Measurements from ENCODE around the gene MRPS15. TPM values are rescaled to one million over a fixed set of nuclear protein-coding genes. Genes with fewer than 3 reads are reported as not detected.

The MRPS15 gene
- total and polyA plus RNA-seq, 2 of the 13 experiments (the other 11 are each of a cell fraction or from before 2014, with no cell fraction given) = 59.0 to 113 TPM

GRCh38 chr1:36453600-36454388, 10.4 kb downstream of the MRPS15 start:
- no peak for ATAC-seq
- FAIRE-seq = no peak
- ChIA-PET POLR2A (interaction anchor here (2.8 kb wide), 1 partner anchor 10 kb away, joined by 12 read pairs; the partner anchor contains the start of gene MRPS15), CTCF (ENCODE audit: low intra/inter-chr PET ratio, low total read pairs) (no interaction called here)
- Histone ChIP-seq H2AFZ (ENCODE audit: low read length) (no peak overlapping the region), H3K79me2 (ENCODE audit: insufficient read depth, low read length) (no peaks in the 10 kb centered on the region), H3K36me3 (replicated peaks in 1 of 2; ENCODE audit: control insufficient read depth in 1 of 2, insufficient read depth in 2 of 2, low read length in 2 of 2) (peaks cover 8 to 37% of the 10 kb centered on the region in 2 experiments), H3K27me3 (ENCODE audit: control insufficient read depth in 1 of 2, insufficient read depth in 2 of 2, low read length in 2 of 2) (no peaks in the 10 kb centered on the region), H3K27ac (ENCODE audit: extremely low read length, insufficient read depth, low read length) (no peak overlapping the region), H3K9ac (ENCODE audit: insufficient read depth, low read depth, low read length) (no peak overlapping the region), H4K20me1 (ENCODE audit: insufficient read depth, low read length) (no peaks in the 10 kb centered on the region), H3K9me3 (ENCODE audit: low read length) (no peaks in the 10 kb centered on the region), H3K4me1 (ENCODE audit: insufficient read depth, low read length) (peaks cover 14% of the 10 kb centered on the region; the same call in 1 of the 2 replicates), H3K4me2 (ENCODE audit: low read depth, low read length) (no peak overlapping the region), H3K4me3 (replicated peaks in 1 of 3; ENCODE audit: insufficient read depth in 1 of 3, low read depth in 2 of 3, low read length in 3 of 3) (no peak overlapping the region)
- TF ChIP-seq POLR2G (IDR thresholded peaks at IDR 0.05; ENCODE audit: low read depth, low read length) (peak; percentile 47), ISL2 (CRISPR knock-in tag; IDR thresholded peaks at IDR 0.05) (no peak)
- 98% methylated on average over 6 of the region's 6 CpGs for WGBS (ENCODE audit: low lambda C conversion rate)
- DNase-seq (ENCODE audit: low spot score) = no peak
- intact Hi-C loops (cut with micrococcal nuclease; ENCODE audit: unreplicated experiment) = no loop called here
- no TSS peak for BruUV-seq (replicated peaks)
- in situ Hi-C loops (cut with HindIII; ENCODE audit: extremely low pct_ligation_motif_present, low pct_unique_long_range_greater_than_20kb) = no loop called here

GRCh38 chr1:36453051-36453450, 11.1 kb downstream of the MRPS15 start:
- intact Hi-C loops (cut with micrococcal nuclease; ENCODE audit: unreplicated experiment) (no loop called here), in situ Hi-C loops (cut with HindIII; ENCODE audit: extremely low pct_ligation_motif_present, low pct_unique_long_range_greater_than_20kb) (no loop called here)
- no TSS peak for BruUV-seq (replicated peaks)
- FAIRE-seq (no peak), DNase-seq (ENCODE audit: low spot score) (no peak), ATAC-seq (no peak)
- Histone ChIP-seq H3K4me3 (replicated peaks in 1 of 3; ENCODE audit: insufficient read depth in 1 of 3, low read depth in 2 of 3, low read length in 3 of 3) (no peak overlapping the region), H3K9me3 (ENCODE audit: low read length) (no peaks in the 10 kb centered on the region), H3K4me1 (ENCODE audit: insufficient read depth, low read length) (peaks cover 14% of the 10 kb centered on the region; the same call in 1 of the 2 replicates), H3K79me2 (ENCODE audit: insufficient read depth, low read length) (no peaks in the 10 kb centered on the region), H4K20me1 (ENCODE audit: insufficient read depth, low read length) (no peaks in the 10 kb centered on the region), H3K9ac (ENCODE audit: insufficient read depth, low read depth, low read length) (no peak overlapping the region), H3K36me3 (replicated peaks in 1 of 2; ENCODE audit: control insufficient read depth in 1 of 2, insufficient read depth in 2 of 2, low read length in 2 of 2) (peaks cover 8 to 35% of the 10 kb centered on the region in 2 experiments), H2AFZ (ENCODE audit: low read length) (no peak overlapping the region), H3K27me3 (ENCODE audit: control insufficient read depth in 1 of 2, insufficient read depth in 2 of 2, low read length in 2 of 2) (no peaks in the 10 kb centered on the region), H3K4me2 (ENCODE audit: low read depth, low read length) (no peak overlapping the region), H3K27ac (ENCODE audit: extremely low read length, insufficient read depth, low read length) (no peak overlapping the region)
- CTCF ChIA-PET (ENCODE audit: low intra/inter-chr PET ratio, low total read pairs) = no interaction called here
- WGBS (ENCODE audit: low lambda C conversion rate) = 94% methylated on average over 3 of the region's 3 CpGs
- TF ChIP-seq PAF1 (CRISPR knock-in tag; IDR thresholded peaks at IDR 0.05) (0 out of 2 replicates have a peak, but pooled peaks have one; percentile 40), ZNF710 (CRISPR knock-in tag; IDR thresholded peaks at IDR 0.05; ENCODE audit: borderline replicate concordance) (no peak)
- POLR2A ChIA-PET = interaction anchor here (2.8 kb wide), 1 partner anchor 11 kb away, joined by 12 read pairs; the partner anchor contains the start of gene MRPS15

All from HepG2 (cell line).